ENCODE results near the gene EFCC1. TPM values are rescaled to one million over a fixed set of nuclear protein-coding genes. Genes with fewer than 3 reads are reported as not detected.

Gene EFCC1
- total RNA-seq, 2 experiments from 2014 or later = not detected

DNA sequence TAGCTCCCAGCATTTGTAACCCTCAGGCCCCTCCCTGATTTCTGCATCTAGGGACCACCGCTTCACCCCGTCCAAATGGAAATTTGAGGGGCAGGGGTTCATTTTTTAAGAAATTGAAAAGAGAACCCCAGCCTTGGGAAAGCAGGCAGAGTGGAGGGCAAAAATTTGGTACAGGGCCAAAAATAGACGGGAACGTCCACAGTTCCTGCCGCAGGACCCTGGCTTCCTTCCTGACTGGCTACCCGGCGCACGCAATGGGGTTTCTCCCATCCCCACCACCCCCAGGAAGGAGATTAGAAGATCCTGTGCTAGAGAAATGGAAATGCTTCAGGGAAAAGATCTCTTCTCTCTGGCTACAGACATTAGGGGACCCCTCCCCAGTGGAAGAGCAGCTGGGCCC is 80.4 kb downstream of the EFCC1 start:
- no peak overlapping the region for H2AFZ ChIP-seq (ENCODE audit: low read length)
- ChIA-PET POLR2A (no interaction called here), CTCF (ENCODE audit: unreplicated experiment) (no interaction called here)
- TF ChIP-seq EZH2phosphoT487 (IDR thresholded peaks at IDR 0.05; ENCODE audit: borderline replicate concordance, low read depth, low read length) = no peak
- TF ChIP-seq, protein P1, sequence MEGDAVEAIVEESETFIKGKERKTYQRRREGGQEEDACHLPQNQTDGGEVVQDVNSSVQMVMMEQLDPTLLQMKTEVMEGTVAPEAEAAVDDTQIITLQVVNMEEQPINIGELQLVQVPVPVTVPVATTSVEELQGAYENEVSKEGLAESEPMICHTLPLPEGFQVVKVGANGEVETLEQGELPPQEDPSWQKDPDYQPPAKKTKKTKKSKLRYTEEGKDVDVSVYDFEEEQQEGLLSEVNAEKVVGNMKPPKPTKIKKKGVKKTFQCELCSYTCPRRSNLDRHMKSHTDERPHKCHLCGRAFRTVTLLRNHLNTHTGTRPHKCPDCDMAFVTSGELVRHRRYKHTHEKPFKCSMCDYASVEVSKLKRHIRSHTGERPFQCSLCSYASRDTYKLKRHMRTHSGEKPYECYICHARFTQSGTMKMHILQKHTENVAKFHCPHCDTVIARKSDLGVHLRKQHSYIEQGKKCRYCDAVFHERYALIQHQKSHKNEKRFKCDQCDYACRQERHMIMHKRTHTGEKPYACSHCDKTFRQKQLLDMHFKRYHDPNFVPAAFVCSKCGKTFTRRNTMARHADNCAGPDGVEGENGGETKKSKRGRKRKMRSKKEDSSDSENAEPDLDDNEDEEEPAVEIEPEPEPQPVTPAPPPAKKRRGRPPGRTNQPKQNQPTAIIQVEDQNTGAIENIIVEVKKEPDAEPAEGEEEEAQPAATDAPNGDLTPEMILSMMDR (conservative IDR thresholded peaks at IDR 0.05; ENCODE audit: low read length) = no peak
- H3K9me2 ChIP-seq (ENCODE audit: insufficient read depth, low read length) = no peaks in the 10 kb centered on the region
- H3K9me3 ChIP-seq (ENCODE audit: low read length) = no peaks in the 10 kb centered on the region
- H3K36me3 ChIP-seq (ENCODE audit: insufficient read depth, low read length) = no peaks in the 10 kb centered on the region
- no peaks in the 10 kb centered on the region for H4K20me1 ChIP-seq (ENCODE audit: insufficient read depth, low read length)
- H3K27ac ChIP-seq (ENCODE audit: low read depth, low read length, poor library complexity, severe bottlenecking) = no peak overlapping the region
- H3K4me2 ChIP-seq (ENCODE audit: low read length) = no peak overlapping the region
- intact Hi-C loops (cut with micrococcal nuclease; ENCODE audit: unreplicated experiment) = no loop called here
- no peak for DNase-seq (ENCODE audit: low spot score)
- BruUV-seq (replicated peaks) = no TSS peak
- H3K4me3 ChIP-seq (ENCODE audit: low read depth, low read length, poor library complexity, severe bottlenecking) = no peak overlapping the region
- H3K79me2 ChIP-seq (ENCODE audit: insufficient read depth, low read depth, low read length) = no peaks in the 10 kb centered on the region
- H3K4me1 ChIP-seq (ENCODE audit: insufficient read depth, low read length, poor library complexity, severe bottlenecking) = no peaks in the 10 kb centered on the region

DNA sequence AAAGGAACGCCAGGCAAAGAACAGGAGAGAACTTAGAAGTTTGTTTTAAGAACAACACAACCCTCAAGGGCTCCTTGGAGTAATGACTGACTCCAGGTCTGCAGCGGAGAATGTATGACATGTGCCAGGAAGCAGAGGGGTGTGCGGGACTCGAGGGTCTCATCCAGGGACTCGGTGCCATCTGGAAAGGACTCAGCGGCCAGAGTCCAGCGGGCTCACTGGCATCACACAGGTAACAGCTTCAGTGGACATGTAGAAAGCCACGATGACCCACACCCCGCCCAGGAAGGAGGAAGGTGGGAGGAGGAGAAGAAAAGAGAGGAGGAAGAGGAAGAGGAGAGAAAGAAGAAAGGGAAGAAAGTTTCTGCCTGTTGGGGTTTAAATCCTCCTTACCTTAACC is 80.9 kb downstream of the EFCC1 start:
- H3K4me2 ChIP-seq (ENCODE audit: low read length) = no peak overlapping the region
- DNase-seq (ENCODE audit: low spot score) = no peak
- H3K9me3 ChIP-seq (ENCODE audit: low read length) = no peaks in the 10 kb centered on the region
- no peaks in the 10 kb centered on the region for H3K4me1 ChIP-seq (ENCODE audit: insufficient read depth, low read length, poor library complexity, severe bottlenecking)
- no peak overlapping the region for H3K4me3 ChIP-seq (ENCODE audit: low read depth, low read length, poor library complexity, severe bottlenecking)
- H3K9me2 ChIP-seq (ENCODE audit: insufficient read depth, low read length) = no peaks in the 10 kb centered on the region
- POLR2A ChIA-PET = no interaction called here
- H3K79me2 ChIP-seq (ENCODE audit: insufficient read depth, low read depth, low read length) = no peaks in the 10 kb centered on the region
- no TSS peak for BruUV-seq (replicated peaks)
- no peaks in the 10 kb centered on the region for H4K20me1 ChIP-seq (ENCODE audit: insufficient read depth, low read length)
- no peak for TF ChIP-seq EZH2phosphoT487 (IDR thresholded peaks at IDR 0.05; ENCODE audit: borderline replicate concordance, low read depth, low read length)
- TF ChIP-seq, protein P1 (conservative IDR thresholded peaks at IDR 0.05; ENCODE audit: low read length) = no peak
- H2AFZ ChIP-seq (ENCODE audit: low read length) = no peak overlapping the region
- CTCF ChIA-PET (ENCODE audit: unreplicated experiment) = no interaction called here
- intact Hi-C loops (cut with micrococcal nuclease; ENCODE audit: unreplicated experiment) = no loop called here
- no peak overlapping the region for H3K27ac ChIP-seq (ENCODE audit: low read depth, low read length, poor library complexity, severe bottlenecking)
- no peaks in the 10 kb centered on the region for H3K36me3 ChIP-seq (ENCODE audit: insufficient read depth, low read length)

DNA sequence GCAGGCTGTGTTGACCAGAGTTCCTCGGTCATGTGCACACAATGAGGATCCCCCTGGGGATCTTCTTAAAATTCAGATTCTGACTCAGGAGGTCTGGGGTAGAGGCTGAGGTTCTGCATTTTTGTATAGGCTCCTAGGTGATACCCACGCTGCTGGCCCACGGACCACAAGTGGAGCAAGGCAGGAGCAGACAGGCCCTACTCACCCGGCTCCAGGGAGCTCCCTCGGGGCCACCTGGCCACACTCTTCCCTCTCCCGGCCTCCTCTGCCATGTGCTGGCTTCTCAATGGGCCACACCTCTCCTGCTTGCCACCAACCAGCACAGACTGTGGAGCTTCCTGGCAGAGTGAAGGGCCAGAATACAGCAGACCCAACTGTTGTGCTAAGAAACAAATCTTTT is 83.4 kb downstream of the EFCC1 start:
- Histone ChIP-seq H4K20me1 (ENCODE audit: insufficient read depth, low read length) (no peaks in the 10 kb centered on the region), H3K4me2 (ENCODE audit: low read length) (no peak overlapping the region), H3K4me1 (ENCODE audit: insufficient read depth, low read length, poor library complexity, severe bottlenecking) (no peaks in the 10 kb centered on the region), H2AFZ (ENCODE audit: low read length) (no peak overlapping the region), H3K9me2 (ENCODE audit: insufficient read depth, low read length) (no peaks in the 10 kb centered on the region), H3K4me3 (ENCODE audit: low read depth, low read length, poor library complexity, severe bottlenecking) (no peak overlapping the region), H3K79me2 (ENCODE audit: insufficient read depth, low read depth, low read length) (no peaks in the 10 kb centered on the region), H3K36me3 (ENCODE audit: insufficient read depth, low read length) (no peaks in the 10 kb centered on the region), H3K27ac (ENCODE audit: low read depth, low read length, poor library complexity, severe bottlenecking) (no peak overlapping the region), H3K9me3 (ENCODE audit: low read length) (no peaks in the 10 kb centered on the region)
- POLR2A ChIA-PET = no interaction called here
- CTCF ChIA-PET (ENCODE audit: unreplicated experiment) = no interaction called here
- no peak for DNase-seq (ENCODE audit: low spot score)
- intact Hi-C loops (cut with micrococcal nuclease; ENCODE audit: unreplicated experiment) = no loop called here
- no TSS peak for BruUV-seq (replicated peaks)
- TF ChIP-seq, protein P1 (conservative IDR thresholded peaks at IDR 0.05; ENCODE audit: low read length) = no peak
- no peak for TF ChIP-seq EZH2phosphoT487 (IDR thresholded peaks at IDR 0.05; ENCODE audit: borderline replicate concordance, low read depth, low read length)

All from OCI-LY7 (cell line).